PC-3 (cell line): Measurements from ENCODE around the gene KCNQ1OT1. TPM values are rescaled to one million over a fixed set of nuclear protein-coding genes. Genes with fewer than 3 reads are reported as not detected.

Experiments
- ATAC-seq: fragments of 200-7000 bp; cut with Tn5 transposase; 2 replicates; pipeline ENCODE4 v1.9.1; 2020; ENCODE audit warnings: mild to moderate bottlenecking, moderate library complexity
- BruUV-seq: library from RNA; stranded (reverse); fragments of 400-500 nt; replicated peaks from 2 replicates; lab custom pipeline; 2021; lab: Mats Ljungman, UMichigan
- CTCF ChIA-PET: fragments of 300-600 bp; sonication (Branson Sonifier 250); formaldehyde crosslinking; loops from one replicate; lab custom pipeline; 2022; ENCODE audit warnings: antibody characterized with exemption; lab: Charles Lee
- POLR2A ChIA-PET: fragments of 300-600 bp; sonication (Branson Sonifier 250); formaldehyde crosslinking; loops from one replicate; lab custom pipeline; 2022; ENCODE audit warnings: antibody characterized with exemption; ENCODE audit not compliant: unreplicated experiment; lab: Charles Lee
- DNase-seq: peaks from one replicate; pipeline ENCODE4 v3.0.0-alpha.2; 2015
- H2AFZ ChIP-seq: fragments of 300-600 bp; sonication (generic); 2 replicates; pipeline ENCODE4 v1.6.0; 2016; ENCODE audit warnings: antibody characterized with exemption, low read length
- H3F3A ChIP-seq: fragments of 300-600 bp; sonication (generic); one replicate; pipeline ENCODE4 v1.6.0; 2017; ENCODE audit warnings: antibody characterized with exemption, low read length, control low read depth, mild to moderate bottlenecking; ENCODE audit not compliant: unreplicated experiment
- H3K27ac ChIP-seq: fragments of 300-600 bp; sonication (generic); 2 replicates; pipeline ENCODE4 v1.5.1; 2016; ENCODE audit warnings: mild to moderate bottlenecking, low read length
- H3K27me3 ChIP-seq: fragments of 300-600 bp; sonication (generic); 2 replicates; pipeline ENCODE4 v1.6.1; 2016; ENCODE audit warnings: low read length, mixed read lengths
- H3K36me3 ChIP-seq: fragments of 300-600 bp; sonication (generic); 2 replicates; pipeline ENCODE4 v1.6.1; 2016; ENCODE audit warnings: low read depth, mixed run types, low read length, mixed read lengths
- H3K4me1 ChIP-seq: fragments of 300-600 bp; sonication (generic); 2 replicates; pipeline ENCODE4 v1.5.1; 2016; ENCODE audit warnings: low read length; ENCODE audit not compliant: insufficient read depth
- H3K4me2 ChIP-seq: fragments of 300-600 bp; sonication (generic); 2 replicates; pipeline ENCODE4 v1.6.0; 2016; ENCODE audit warnings: low read length
- H3K4me3 ChIP-seq: fragments of 300-600 bp; sonication (generic); 2 replicates; pipeline ENCODE4 v1.5.1; 2016; ENCODE audit warnings: mild to moderate bottlenecking, low read length, mixed read lengths
- H3K79me2 ChIP-seq: fragments of 300-600 bp; sonication (generic); 2 replicates; pipeline ENCODE4 v1.6.1; 2017; ENCODE audit warnings: low read length, mixed read lengths
- H3K9ac ChIP-seq: fragments of 300-600 bp; sonication (generic); 2 replicates; pipeline ENCODE4 v1.6.0; 2016; ENCODE audit warnings: mild to moderate bottlenecking, low read length
- H3K9me2 ChIP-seq: fragments of 300-600 bp; sonication (generic); replicated peaks from 2 replicates; pipeline ENCODE4 v1.6.1; 2016; ENCODE audit warnings: mixed run types, low read length, mixed read lengths
- H3K9me3 ChIP-seq: fragments of 300-600 bp; sonication (generic); 2 replicates; pipeline ENCODE4 v1.6.1; 2016; ENCODE audit warnings: low read length, mixed read lengths
- H4K20me1 ChIP-seq: fragments of 300-600 bp; sonication (generic); 2 replicates; pipeline ENCODE4 v1.6.1; 2016; ENCODE audit warnings: low read length, mixed read lengths
- EZH2 ChIP-seq: fragments of 300-600 bp; sonication (generic); IDR thresholded peaks from one replicate; pipeline ENCODE4 v1.6.1; 2017; ENCODE audit warnings: antibody characterized with exemption, mild to moderate bottlenecking, low read length; ENCODE audit not compliant: unreplicated experiment
- EZH2phosphoT487 ChIP-seq: fragments of 300-600 bp; sonication (generic); IDR thresholded peaks from 2 replicates; pipeline ENCODE4 v1.6.1; 2018; ENCODE audit warnings: mild to moderate bottlenecking, antibody characterized with exemption, low read length, borderline replicate concordance
- intact Hi-C: fragments of 100-400 bp; cut with micrococcal nuclease; formaldehyde crosslinking; loops from 2 replicates; pipeline ENCODE4 v1.9.0; 2023
- total RNA-seq: library from RNA; depleted of rRNA; stranded (reverse); fragments of >200 nt; gene quantifications from 2 replicates; pipeline ENCODE4 v1.2.3, GENCODE V29; 2014
- TF ChIP-seq, protein P1 (sequence below): fragments of 300-600 bp; sonication (generic); conservative IDR thresholded peaks from 2 replicates; pipeline ENCODE4 v1.5.1; 2017; ENCODE audit warnings: antibody characterized with exemption, low read depth, mild to moderate bottlenecking, low read length

The KCNQ1OT1 gene
- total RNA-seq, 1 experiment from 2014 or later = 1.5 TPM

DNA sequence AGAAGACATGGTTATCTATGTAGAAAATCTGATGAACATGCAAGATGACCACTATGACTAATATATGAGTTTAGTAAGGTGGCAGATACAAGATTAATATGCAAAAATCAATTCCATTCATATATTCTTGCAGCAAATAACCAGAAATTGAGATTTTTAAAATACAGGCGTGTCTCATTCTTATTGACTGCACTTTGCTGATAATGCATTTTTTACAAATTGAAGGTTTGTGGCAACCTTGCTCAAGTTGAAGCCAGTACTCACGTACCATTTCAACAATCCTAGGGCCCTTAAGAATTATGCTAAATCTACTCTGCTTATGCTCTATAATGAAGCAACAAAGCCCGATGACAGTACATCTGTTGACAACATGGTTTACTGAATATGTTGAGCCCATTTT is 104.6 kb downstream of the KCNQ1OT1 start:
- Histone ChIP-seq H3K36me3 (no peaks in the 10 kb centered on the region), H4K20me1 (no peaks in the 10 kb centered on the region), H3K4me3 (no peak overlapping the region), H2AFZ (no peak overlapping the region), H3K9ac (no peak overlapping the region), H3F3A (no peaks in the 10 kb centered on the region), H3K9me2 (no peaks in the 10 kb centered on the region), H3K79me2 (no peaks in the 10 kb centered on the region), H3K27ac (no peak overlapping the region), H3K4me1 (no peaks in the 10 kb centered on the region), H3K9me3 (no peaks in the 10 kb centered on the region; the same call in 1 of the 2 replicates), H3K27me3 (no peaks in the 10 kb centered on the region), H3K4me2 (no peak overlapping the region)
- DNase-seq (no peak), ATAC-seq (no peak)
- ChIA-PET CTCF (no interaction called here), POLR2A (no interaction called here)
- no TSS peak for BruUV-seq
- no peak for TF ChIP-seq EZH2
- intact Hi-C loops = no loop called here

DNA sequence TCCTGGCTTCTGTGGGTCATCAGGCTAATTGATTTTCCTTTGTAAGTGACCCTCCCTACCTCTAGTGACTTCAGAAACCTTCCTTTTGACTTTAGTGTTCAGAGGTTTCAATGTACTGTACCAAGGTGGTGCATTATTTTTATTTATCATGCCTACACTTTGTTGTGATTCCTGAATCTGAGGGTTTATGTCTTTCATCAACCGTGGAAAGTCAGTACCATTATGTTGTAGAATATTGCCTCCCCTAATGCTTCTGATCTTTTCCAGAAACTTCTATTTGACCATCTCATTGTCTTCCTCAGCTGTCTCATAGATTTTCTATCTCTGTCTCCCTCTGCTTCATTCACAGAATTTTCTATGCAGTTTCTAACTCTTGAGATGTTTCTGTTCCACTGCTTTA is 105.5 kb downstream of the KCNQ1OT1 start:
- H3K27ac ChIP-seq = no peak overlapping the region
- ATAC-seq (no peak), DNase-seq (no peak)
- no peaks in the 10 kb centered on the region for H3F3A ChIP-seq
- BruUV-seq = no TSS peak
- H3K36me3 ChIP-seq = no peaks in the 10 kb centered on the region
- H4K20me1 ChIP-seq = no peaks in the 10 kb centered on the region
- H3K9ac ChIP-seq = no peak overlapping the region
- no peak overlapping the region for H3K4me3 ChIP-seq
- no peak overlapping the region for H3K4me2 ChIP-seq
- no peaks in the 10 kb centered on the region for H3K9me2 ChIP-seq
- H3K9me3 ChIP-seq = no peaks in the 10 kb centered on the region; the same call in 1 of the 2 replicates
- no peaks in the 10 kb centered on the region for H3K4me1 ChIP-seq
- ChIA-PET CTCF (no interaction called here), POLR2A (no interaction called here)
- no peaks in the 10 kb centered on the region for H3K27me3 ChIP-seq
- no peak overlapping the region for H2AFZ ChIP-seq
- intact Hi-C loops = no loop called here
- H3K79me2 ChIP-seq = no peaks in the 10 kb centered on the region
- TF ChIP-seq EZH2 (no peak), EZH2phosphoT487 (no peak)
- TF ChIP-seq, protein P1, sequence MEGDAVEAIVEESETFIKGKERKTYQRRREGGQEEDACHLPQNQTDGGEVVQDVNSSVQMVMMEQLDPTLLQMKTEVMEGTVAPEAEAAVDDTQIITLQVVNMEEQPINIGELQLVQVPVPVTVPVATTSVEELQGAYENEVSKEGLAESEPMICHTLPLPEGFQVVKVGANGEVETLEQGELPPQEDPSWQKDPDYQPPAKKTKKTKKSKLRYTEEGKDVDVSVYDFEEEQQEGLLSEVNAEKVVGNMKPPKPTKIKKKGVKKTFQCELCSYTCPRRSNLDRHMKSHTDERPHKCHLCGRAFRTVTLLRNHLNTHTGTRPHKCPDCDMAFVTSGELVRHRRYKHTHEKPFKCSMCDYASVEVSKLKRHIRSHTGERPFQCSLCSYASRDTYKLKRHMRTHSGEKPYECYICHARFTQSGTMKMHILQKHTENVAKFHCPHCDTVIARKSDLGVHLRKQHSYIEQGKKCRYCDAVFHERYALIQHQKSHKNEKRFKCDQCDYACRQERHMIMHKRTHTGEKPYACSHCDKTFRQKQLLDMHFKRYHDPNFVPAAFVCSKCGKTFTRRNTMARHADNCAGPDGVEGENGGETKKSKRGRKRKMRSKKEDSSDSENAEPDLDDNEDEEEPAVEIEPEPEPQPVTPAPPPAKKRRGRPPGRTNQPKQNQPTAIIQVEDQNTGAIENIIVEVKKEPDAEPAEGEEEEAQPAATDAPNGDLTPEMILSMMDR = no peak

DNA sequence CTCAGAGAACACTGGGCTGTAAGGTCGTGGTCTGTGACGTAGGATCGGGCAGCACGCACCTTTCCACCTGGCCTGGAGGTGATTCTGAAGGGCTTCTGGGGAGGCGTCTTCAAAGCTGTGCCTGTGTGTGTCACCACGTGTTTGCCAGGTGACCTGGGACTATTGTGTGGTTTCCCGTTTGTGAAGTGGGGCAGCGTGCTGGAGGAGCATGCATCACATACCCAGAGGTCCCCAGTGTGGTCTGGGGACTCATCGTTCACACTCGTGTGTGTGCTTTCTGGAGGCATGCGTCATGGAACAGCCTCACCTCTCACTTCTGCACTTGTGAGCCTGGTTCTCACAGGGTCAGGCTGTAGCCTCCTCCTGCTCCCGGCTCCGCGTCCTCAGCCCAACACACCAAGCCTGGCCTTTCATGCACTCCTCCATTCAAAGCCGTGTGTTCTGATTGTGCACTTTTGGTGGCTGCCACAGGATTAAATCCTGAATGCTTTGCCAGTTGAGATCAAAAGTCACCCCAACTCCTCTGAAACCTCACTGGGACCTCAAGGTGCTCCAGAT is 106.3 kb downstream of the KCNQ1OT1 start:
- no peak for ATAC-seq
- BruUV-seq = no TSS peak
- Histone ChIP-seq H3K79me2 (no peaks in the 10 kb centered on the region), H3K4me3 (no peak overlapping the region), H2AFZ (no peak overlapping the region), H4K20me1 (no peaks in the 10 kb centered on the region), H3K27me3 (no peaks in the 10 kb centered on the region), H3K4me2 (no peak overlapping the region), H3K9me2 (no peaks in the 10 kb centered on the region), H3K36me3 (no peaks in the 10 kb centered on the region), H3K9me3 (no peaks in the 10 kb centered on the region; the same call in 1 of the 2 replicates), H3K9ac (no peak overlapping the region), H3F3A (no peaks in the 10 kb centered on the region), H3K27ac (no peak overlapping the region), H3K4me1 (no peaks in the 10 kb centered on the region)
- no peak for DNase-seq
- intact Hi-C loops = no loop called here
- ChIA-PET CTCF (no interaction called here), POLR2A (no interaction called here)
- TF ChIP-seq, protein P1 = no peak
- no peak for TF ChIP-seq EZH2phosphoT487
- TF ChIP-seq EZH2 = no peak
